GM18951 (cell line): Measurements from ENCODE around the gene TMEM272.

Source experiments
- POLR2A ChIP-seq: IDR thresholded peaks from 4 replicates; pipeline ENCODE4 v1.6.1; 2011; ENCODE audit warnings: mild to moderate bottlenecking; ENCODE audit not compliant: insufficient read length, insufficient read depth; ENCODE audit errors: extremely low read depth
- in situ Hi-C: fragments of 300-500 bp; cut with MboI; formaldehyde crosslinking; loops from one replicate; pipeline ENCODE4 v1.12.0; 2022; ENCODE audit warnings: low sequenced_read_pairs, mixed read lengths, inconsistent platforms; ENCODE audit not compliant: unreplicated experiment

TMEM272 gene

DNA sequence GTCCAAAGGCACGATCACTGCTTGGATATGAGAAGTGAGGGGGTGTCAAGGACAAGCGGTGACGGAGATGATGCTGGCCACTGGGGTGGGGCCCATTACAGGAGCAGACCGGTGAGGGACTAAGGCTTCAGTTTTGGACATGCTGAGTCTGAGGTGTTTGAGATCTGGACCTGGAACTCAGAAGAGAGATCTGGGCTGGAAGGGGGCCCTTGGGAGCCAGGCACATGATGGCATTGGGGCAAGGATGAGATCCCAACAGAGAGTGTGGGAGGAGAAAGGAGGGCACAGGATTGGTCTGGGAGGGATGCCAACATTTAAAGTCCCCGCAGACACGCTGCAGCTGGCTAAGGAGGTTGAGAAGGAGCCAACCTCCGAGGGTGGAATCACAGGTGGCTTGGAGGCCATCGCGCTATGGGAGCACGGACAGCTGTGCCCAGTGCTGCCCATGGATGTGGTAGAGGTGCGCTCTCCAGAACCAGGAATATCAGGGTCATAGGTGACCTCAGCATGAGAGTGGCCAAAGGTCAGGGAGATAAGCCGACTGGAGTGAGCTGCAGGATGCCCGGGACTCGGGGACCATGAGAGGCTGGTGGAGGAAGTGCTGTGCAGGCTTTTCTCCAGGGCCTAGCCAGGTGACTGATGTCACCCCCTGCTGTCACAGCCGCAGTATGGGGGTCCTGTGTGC is 62.8 kb downstream of the TMEM272 start:
- in situ Hi-C loops = no loop called here
- no peak for TF ChIP-seq POLR2A

DNA sequence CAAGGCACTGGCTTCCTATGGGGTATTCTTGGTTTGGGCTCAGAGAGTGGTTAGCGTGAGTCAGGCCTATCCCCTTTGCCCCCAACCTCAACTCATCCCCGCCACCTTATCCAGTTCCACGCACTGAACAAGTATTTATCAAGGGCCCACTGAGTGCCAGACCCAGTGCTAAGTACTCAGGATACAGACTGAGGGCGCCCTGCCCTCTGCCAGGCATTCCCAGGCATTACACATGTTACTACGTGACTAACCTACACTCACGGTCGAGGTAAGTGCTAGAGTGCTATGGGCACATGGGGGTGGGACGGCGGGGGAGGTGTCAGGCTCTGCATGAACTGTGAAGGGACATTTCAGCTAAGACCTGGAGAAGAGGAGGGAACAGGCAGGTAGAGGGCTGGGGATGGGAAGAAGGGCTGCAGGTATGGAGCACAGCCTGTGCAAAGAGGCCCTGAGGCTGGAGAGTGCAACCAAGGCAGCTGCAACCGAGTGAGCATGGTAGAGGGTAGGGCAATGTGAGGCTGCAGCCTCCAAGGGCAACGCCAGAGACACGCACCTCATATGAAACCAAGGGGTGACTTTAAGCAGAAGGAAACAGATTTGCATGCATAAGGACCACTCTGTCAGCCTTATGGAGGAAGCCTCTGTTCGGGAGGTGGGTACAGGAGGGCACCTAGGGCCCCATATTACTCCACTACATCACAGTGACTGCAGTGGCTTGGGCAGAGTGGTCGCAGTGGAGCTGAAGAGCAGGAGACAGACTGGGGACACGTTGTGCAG is 63.5 kb downstream of the TMEM272 start:
- in situ Hi-C loops = no loop called here
- no peak for TF ChIP-seq POLR2A

DNA sequence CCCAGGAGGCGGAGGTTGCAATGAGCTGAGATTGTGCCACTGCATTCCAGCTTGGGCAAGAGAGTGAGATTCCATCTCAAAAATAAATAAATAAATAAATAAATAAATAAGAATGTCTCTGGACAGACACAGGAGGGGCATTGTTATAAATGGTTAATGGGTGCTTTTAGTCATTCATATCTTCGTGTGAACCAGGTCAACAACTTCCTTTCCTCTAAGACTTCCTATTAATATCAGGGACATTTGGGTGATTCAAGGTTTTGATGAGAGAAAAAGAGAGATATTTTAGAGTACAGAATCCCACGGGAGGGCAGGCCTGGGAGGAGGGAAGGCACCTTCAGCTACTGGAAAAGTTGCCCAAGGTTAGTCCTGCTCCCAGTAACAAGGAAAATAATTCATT is 64.9 kb downstream of the TMEM272 start:
- no peak for TF ChIP-seq POLR2A
- in situ Hi-C loops = no loop called here

DNA sequence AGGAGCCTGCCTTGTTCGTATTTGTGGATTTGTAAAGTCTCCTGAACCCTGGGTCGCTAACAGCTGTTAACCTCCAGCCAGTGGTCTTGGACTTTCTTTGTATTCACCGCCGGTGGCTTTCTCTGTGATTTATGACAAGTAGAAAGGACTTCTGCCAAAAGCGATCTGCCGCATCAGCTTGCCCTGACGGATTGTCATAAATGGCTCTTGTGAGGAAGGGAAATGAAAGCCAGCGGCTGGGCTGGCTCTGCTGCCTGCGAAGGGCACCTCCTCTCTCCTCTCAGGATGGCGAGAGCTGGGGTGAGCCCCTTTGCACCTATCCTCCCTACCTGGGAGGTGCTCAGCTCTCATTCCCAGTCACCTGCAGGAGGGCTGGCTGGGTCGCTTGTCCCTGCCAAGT is 66.6 kb downstream of the TMEM272 start:
- in situ Hi-C loops = no loop called here
- no peak for TF ChIP-seq POLR2A

DNA sequence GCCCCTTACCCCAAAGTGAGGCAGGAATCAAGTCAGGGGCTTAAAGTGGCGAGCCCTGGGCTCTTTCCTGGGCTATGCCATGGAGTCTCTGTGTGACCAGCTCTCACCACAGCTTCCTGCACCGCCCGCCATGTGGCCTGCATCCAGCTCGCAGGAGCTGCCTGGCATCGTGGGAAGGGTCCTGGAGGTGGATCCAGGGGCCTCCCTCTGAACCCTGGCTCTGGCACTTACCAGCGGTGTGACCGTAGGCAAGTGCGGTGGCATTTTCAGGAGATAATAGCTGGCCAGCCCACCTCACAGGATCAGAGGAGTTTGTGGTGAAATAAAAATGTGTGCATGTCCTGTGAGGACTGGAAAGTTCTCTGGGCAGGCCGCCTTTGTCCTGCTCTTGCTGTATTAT is 67.1 kb downstream of the TMEM272 start:
- TF ChIP-seq POLR2A = no peak
- in situ Hi-C loops = no loop called here

DNA sequence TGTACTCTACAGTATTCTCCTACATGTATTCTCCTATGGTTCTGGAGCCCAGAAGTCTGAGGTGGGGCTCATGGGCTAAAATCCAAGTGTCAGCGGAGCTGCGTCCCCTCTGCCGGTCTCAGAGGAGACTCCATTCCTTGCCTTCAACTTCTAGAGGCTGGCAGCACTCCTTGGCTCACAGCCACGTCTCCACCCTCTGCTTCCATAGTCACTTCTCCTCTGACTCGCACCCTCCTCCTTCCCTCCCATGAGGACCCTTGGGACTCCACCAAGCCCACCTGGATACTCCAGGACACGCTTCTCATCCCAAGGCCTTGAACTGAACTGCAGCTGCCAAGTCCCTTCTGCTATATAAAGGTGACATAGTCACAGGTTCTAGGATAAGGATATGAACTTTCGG is 68.8 kb downstream of the TMEM272 start:
- in situ Hi-C loops = no loop called here
- no peak for TF ChIP-seq POLR2A

DNA sequence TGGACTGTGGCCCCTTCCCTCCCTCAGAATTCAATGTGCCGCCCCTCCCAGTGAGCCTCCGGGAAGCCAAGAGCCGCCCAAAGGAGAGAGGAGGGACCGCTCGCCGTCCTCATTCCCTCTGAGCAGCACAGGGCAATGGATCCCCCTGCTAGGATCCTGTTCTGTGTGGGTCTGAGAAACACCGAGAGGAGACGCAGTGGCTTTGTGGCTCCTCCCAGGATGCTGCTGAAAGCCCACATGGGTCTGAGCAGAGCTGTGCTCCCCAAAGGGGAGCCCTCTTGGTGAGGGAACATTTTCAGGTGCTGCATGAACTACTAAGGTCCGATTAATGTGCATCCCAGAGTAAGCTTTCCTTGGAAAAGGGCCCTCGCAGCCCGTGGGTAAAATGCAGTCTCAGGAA is 71.5 kb downstream of the TMEM272 start:
- no peak for TF ChIP-seq POLR2A
- in situ Hi-C loops = no loop called here

DNA sequence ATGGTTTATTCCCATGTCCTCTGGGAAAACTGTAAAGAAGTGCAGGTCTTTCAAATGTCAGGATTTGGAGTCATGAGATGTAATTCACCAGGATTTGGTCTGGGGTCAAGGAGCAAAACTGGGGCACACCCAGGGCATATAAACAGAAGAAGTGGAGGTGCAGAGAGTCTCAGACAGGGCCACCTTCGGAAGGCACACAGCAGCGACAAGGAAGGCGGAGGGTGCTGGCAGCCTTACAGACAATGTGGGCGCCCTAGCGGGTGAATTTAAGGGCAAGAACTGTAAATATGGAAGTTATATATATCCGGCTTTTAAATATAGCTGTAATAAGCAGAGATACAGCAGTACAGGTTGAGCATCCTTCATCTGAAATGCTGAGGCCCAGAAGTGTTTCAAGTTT is 72.2 kb downstream of the TMEM272 start:
- in situ Hi-C loops = no loop called here
- TF ChIP-seq POLR2A = no peak

DNA sequence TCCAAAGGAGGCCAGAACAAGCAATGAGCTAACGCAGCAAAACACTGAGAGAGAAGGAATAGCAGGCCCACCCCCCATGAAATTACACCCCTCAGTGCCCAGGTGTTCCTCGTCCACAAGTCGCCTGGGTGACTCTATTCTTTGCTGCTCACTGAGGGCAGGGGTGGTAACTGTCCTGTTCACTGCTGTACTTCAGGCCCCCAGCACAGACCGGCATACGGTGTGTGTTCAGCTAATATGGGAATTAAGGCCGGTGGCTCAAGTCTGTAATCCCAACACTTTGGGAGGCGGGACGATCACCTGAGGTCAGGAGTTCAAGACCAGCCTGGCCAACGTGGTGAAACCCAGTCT is 72.9 kb downstream of the TMEM272 start:
- no peak for TF ChIP-seq POLR2A
- in situ Hi-C loops = no loop called here

DNA sequence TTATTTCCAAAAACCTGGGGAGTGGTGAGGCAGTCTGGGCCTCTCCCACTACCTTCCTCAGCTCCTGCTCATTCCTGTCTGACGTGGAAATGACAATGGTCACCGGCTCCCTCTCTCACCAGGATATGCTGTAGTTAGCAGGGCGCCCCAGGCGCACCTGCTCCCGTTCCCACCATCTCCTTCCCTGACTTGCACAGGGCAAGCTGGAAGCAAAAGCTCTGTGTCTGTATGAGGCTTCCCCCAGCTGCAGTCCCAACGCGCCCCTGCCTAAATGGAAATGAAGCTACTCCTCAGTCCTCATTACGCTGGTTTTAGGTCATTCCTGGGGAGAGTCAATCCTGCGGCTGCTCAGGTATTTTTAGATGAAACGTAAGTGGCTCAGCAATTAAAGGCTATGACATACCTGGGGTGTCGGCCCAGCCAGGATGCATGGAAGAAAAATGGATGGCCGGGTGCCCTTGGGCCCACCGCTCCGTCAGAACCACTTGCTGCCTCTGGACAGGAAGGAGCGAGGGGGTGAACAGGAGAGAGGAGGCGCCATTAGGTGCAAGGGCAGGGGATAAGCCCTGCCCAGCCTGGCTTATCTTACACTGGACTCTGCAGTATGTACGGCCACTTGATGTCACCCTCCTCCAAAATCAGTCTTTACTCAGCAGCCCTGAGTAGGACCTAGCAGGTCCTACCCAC is 73.4 kb downstream of the TMEM272 start:
- in situ Hi-C loops = no loop called here
- no peak for TF ChIP-seq POLR2A

DNA sequence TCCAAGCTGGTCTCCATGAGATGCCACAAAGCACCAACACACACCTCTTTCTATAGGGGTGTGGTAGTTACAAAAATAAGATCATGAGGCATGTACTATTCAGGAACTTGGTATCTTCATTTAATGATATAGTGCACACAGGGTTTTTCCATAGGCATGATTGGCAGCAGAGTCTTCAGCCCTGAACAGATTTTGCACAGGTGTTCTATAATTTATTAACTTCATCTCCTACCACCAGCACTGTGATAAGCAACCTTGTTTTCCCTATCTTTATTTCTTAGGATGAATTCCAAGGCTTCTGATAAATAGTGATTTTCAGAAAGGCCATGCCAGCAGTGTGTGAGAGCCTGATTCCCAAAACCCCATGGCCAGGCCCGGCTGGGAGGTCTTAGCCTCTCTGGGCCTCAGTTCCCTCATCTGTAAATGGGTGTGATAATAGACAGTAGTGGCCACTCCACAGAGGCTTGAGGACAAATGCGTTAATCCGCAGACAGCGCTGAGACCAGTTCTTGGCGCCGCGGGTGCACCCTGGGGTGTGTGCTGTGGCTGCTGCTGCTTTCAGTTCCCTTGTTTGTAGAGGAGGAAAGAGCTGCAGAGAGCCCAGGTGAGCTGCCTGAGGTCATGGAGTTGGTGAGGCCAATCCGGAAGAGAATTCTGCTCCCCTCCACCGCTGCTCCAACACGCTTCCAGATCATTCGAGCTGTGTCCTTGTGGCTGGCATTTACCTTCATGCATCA is 74.1 kb downstream of the TMEM272 start:
- in situ Hi-C loops = no loop called here
- no peak for TF ChIP-seq POLR2A

DNA sequence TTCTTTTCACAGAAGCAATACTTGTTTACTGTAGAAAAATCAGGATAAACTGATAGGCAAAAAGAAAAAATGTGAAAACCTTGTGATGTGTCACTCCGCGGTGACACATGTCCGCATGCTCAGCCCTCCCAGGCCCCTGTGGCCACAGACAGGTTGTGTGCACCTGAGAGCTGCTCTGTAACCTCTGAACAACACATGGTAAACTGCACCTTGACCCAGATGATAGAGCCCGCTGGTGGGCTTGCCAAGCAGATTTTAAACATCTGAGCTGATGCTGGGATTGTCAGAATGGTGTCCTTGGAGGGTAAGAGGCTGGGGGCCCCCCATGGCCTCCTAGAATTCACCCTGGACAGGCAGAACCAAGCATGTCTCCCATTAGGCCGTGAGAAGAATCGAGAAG is 74.8 kb downstream of the TMEM272 start:
- in situ Hi-C loops = no loop called here

DNA sequence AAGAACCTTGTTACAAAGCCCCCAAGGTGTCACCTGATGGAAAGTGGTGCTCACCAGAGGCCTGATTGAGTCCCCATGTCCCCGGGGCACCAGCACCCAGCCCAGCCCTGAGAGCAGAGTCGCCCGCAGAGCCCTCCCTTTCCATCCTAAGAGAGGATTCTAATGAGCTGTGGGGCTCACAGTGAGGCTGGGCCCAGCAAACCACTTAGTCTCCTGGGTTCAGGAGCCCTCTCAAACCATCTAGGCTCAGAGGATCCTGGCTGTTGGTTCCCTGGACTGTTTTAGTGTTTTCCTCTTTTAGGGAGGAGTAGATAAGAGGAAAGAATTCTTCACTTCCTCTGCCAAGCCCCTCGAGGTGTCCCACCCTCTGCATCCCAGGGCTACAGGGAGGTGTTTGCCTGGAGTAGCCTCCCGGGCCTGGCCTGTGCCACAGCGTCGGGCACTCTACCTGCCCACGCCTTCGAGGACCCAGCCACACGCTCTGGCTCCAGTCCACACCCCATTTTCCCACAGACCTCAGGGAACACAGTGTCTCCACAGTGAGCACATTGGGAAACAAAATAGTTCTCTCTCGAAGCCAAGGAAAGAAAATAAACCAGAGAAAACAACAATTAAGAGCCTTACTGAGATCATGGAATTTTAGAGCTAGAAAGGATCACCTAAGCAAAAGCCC is 75.4 kb downstream of the TMEM272 start:
- in situ Hi-C loops = no loop called here

More for the DNA sequence above, 74.8 kb downstream of the TMEM272 start:
- no peak for TF ChIP-seq POLR2A

More for the DNA sequence above, 75.4 kb downstream of the TMEM272 start:
- no peak for TF ChIP-seq POLR2A
